Activated CD8-positive, alpha-beta memory T cell treated with anti-CD3 and anti-CD28 coated beads, Interleukin-2, amount 50 U/mL, for 1 hour (primary cell): ENCODE measurements around the gene GNG11.
"Not testable (repeated sequence)": the region's sequence is repeated elsewhere in the genome, so short reads cannot be mapped to it uniquely, and the experiment has no call there.

ENCODE experiments used
- DNase-seq: peaks from one replicate; pipeline ENCODE4 v3.0.0-alpha.2; 2020; ENCODE audit errors: extremely low read depth

GNG11 gene

DNA sequence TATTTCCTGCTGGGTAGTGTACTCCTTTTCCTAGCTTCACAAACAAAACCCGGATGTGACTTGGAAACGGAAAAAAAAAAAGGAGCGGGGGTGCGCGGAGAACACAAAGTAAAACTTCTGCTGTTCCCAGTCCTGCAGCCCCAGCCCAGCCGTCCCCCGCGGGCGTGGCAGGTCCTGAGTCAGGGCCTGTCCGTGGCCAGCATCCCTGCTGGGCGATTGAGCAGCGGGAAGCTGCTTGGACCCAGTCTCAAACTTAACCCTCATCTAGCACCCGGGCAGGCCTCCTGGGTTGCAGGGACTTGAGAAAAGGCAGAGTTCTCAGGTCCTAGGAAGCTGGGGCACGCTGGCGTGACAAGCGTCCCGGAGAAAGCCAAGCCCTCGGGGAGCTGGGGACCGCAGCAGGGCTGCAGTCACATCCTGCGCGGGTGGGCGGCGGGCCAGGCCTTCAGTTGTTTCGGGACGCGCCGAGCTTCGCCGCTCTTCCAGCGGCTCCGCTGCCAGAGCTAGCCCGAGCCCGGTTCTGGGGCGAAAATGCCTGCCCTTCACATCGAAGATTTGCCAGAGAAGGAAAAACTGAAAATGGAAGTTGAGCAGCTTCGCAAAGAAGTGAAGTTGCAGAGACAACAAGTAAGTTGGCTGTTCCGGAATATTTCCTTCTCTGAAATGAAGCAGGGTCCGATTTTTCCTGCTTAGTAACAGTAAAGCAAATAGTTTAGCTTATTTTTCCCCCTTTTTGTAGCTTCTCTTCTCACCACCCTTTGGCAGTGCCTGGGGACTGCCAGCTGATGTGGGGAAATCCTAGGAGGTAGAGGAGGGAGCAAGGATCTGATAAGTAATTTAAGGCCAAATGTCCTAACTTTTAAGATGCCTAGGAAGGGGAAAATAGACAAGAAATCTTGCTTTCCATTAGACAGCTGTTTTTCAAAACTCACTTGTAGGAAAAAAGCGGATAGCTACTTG lies at the start of gene GNG11:
Gene GNG11, plus strand, starts transcription at position 129 of the 960 bp plus-strand sequence. Its CDS starts 403 bp downstream, at position 532.
- no peak for DNase-seq

DNA sequence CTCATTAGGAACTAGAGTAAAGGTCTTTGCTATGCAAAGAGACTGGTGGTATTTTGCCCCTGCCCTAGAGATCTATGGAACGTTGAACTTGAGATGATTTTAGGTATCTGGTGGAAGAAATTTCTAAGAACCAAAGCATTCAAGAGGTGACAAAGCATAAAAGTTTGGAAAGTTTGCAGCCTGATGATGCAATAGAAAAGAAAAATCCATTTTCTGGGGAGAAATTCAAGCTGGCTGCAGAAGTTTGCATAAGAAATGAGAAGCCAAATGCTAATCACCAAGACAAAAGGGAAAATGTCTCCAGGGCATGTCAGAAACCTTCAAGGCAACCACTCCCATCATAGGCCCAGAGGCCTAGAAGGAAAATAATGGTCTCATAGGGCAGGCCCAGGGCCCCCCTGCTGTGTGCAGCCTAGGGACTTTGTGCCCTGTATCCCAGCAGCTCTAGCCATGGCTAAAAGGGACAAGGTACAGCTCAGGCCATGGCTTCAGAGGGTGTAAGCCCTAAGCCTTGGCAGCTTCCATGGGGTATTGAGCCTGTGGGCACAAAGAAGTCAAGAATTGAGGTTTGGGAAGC lies 47.4 kb upstream of the GNG11 start:
- DNase-seq, result no peak

DNA sequence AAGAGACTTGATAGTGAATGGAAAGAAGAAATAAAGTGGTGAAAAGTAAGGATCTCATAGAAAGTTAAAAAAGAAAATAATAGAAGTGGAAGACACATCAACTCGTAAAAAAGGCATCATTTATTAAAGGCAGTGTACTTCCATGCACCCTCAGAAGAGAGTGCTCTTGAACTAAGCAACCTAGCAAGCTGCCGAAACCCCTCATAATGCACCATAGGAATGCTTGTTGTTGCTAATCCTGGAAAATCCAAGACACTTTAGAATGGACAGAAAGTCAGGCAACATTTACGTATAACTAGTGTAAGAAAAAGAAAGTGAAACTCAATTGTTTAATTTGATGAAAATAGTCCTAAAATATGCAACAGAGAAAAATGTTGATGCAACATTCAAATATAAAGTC lies 43.8 kb upstream of the GNG11 start:
- no peak for DNase-seq

DNA sequence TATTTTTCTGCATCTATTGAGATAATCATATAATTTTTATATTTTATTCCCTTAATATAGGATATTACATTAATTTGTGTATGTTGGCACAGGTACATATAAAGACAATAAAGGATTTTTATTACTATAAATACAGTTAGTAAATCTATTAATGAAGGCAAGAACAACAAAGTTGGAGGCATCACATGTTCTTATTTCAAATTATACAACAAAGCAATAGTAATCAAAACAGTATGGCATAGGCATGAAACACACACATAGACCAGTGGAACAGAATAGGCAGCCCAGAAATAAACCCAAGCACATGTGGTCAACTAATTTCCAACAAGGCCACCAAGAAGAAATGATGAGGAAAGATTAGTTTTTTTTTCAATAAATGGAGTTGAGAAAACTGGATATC lies 42.2 kb upstream of the GNG11 start:
- DNase-seq, result no peak

DNA sequence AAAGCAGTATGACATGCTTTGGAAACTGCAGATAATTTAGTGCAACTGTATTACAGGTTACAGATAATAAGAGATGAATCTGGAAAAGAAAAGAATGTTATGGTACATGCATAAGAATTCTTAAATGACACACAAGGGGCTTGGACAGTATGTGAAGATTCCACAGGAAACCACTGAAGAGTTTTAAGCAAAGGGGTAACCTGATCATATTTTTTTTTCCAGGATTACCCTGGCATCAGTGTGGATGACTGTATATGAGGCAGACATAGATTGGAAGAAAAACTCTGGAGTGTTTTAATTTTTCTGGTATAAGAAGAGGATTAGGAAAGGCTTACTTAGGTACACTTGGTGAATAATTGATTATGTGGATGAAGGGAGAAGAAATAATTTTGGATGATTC lies 39.1 kb upstream of the GNG11 start:
- DNase-seq, result no peak

DNA sequence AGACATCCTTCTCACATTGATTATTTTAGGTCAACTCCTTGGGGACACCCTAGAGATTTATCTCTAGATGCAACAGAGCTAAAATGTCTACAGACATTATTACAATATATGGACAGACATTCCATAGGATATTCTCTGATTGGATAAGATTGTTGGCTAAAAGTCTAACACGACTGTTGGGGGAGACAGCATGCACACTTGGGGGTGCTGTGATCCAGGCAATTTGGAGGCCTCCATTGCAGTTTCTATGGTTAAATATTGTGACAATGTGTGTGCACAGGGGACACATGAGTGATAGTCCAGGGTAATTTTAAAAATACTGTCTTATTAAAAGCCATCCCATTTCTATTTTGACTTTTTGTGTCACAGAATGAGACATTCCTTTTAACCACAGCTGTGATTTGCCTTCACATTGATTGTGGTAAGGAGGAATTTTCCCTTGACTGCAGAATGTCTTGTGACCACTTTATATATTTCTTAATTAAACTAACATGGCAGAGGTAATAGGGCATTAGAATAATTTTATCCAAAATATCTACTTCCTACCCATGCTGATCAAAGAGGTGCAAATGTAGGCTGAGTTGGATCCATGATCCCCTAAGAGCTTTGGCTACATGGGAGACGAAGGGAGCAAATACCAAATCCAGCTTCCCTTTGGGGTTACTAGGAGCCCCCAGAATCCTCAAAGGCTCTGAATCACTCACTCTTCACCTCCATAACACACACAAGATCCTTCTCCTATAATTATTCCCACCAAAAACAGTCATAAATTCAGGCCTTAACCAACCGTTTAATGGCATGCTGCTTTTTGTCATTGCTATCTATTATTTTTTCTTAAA lies 38.2 kb upstream of the GNG11 start:
- no peak for DNase-seq

DNA sequence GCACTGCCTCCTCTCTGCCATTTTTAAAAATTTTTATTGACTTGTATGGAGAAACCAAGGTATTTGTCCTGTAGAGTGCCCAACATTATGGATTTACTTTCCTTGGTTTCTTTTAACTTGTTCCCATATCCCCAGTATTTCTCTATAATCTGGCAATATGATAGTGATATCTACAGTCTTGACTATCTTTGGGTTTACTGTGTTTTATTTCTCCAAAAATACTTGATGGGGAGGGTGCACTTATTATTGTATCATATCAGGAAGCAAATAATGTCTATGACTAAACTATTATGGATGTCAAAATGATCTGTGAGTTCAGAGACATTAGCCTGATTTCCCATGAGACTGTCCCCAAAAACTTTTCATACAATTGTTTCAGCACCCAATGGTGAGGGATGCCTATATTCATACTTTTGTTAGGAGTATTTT lies 37.6 kb upstream of the GNG11 start:
- no peak for DNase-seq

DNA sequence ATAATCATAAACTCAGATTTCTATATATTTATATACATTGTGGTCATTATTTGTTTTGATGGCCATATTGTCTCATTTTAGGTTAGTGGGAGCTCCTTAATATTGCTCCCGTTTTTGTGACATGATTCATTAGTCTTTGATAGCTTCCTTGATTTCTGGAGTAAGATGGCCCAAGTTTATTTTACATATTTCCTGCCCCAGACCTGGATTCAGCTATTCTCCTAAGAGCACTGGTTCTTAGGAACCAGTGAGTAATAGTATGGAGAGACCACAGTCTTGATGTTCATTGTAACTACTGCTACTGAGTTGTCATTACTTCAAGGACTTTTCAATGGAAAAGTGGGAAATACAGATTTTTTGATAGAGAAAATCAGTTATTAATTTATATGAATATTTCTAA lies 37.0 kb upstream of the GNG11 start:
- no peak for DNase-seq

DNA sequence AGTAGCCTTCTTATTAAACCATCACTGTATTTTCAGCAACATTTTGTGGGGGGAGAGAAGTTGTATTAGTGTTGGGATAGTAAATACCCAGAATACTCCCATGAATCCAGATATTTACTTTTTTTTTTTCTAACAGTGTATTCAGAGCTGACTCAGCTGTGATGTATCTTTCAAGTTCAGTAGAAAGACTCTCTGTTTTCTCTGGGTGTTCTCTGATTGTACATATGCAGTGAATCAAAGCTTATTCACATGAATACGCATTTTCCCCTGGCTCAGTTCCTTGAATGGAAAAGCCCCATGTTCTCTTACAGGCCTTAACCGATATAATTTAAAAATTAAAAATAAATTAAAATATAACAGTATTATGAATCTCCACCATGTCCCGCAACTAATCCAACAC lies 32.3 kb upstream of the GNG11 start:
- no peak for DNase-seq

DNA sequence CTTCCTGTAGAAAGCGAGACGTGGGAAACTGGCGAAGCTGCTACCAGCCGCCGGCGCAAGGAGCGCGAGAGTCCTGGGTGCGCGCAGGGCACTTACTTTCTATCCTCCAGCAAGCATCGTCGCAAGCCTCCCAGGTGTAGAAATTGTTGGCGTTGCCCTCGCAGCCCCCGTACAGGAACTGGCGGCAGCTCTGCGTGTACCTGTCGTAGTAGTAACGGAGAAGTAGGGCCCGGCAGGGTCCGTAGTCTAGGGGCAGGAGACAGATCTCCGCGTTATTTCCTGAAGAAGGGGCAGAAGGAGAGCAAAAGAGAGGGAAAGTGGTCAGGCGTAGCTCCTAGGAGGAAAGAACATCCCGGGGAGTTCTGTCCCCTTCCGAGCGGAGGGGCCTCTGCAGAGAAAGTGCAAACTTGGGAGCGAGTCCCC lies 31.5 kb upstream of the GNG11 start:
- DNase-seq, result no peak

DNA sequence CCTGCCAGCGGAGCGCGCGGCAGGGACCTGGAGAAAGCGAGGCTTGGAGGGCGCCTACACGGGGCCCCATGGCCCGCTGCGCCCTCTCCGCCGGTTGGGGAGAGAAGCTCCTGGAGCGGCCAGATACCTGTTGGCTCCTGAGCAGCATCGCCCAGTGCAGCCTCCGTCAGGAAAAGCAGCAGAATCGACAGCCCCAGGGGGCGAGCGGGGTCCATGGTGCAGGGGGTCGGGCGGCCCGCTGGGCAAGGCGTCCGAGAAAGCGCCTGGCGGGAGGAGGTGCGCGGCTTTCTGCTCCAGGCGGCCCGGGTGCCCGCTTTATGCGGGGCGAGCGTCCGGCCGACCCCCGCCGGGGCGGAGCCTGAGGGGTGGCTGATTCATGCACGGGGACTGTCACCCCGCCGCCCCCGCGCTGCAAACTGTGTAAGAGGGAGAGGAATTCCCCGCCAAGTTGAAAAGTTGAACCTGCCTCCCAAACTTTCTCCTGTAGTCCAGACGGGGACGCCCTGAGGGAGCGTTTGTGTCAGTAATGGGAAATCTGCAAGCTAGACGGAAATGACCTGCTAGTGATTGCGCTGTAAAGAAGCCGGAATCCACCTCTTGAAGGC lies 31.0 kb upstream of the GNG11 start, which contains the start of gene TFPI2:
Gene TFPI2, minus strand, starts transcription at position 290 of the 605 bp plus-strand sequence. Its CDS starts 75 bp downstream, at position 215.
- no peak for DNase-seq

DNA sequence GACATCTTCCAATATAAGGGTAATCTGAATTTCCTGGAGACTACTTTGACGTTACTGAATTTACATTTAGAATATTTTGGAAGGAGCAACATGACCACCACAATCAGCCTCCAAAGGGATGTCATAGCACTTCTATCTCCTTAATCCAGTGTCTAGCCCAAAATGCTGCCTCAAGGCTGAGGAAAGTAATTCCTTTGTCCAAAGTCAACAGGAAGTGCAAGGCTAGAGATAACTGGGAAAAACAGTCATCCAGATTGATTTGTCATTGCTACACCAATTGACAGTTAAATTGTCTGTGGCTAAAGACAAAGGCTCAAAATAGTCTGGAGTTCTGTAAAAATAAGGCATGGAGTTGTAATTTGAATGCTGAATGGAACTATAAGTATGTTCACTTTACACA lies 27.1 kb upstream of the GNG11 start:
- no peak for DNase-seq

DNA sequence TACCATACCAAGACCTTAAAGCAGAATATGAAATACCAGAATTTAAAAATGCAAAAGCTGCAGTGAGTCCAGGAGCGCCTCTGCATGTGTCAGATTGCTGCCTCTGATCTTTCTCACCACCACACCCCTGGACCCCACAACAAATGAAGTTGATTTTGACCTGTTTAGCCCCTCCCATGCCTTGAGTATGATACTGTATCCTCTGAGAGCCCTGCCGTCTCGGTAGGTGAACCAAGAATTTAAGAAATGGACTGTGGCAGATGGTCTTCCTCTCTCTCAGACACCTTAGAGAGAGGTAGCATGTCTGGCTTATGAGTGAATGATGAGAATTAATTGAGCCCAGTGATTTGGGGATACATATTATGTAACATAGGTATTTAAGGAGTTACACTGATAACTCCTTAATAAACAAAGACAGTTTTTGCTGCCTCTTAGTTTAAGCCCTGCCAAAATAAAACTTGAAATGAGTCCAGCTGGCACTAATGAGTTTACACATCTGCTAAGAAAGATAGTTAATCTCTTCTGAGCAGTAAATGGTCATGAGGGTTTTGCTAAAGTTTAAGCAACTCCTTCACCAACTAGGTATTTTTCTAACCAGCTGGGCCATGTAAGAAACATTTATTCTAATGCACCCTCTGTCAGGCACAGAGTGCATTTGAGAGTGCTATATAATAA lies 26.4 kb upstream of the GNG11 start:
- DNase-seq, result no peak

DNA sequence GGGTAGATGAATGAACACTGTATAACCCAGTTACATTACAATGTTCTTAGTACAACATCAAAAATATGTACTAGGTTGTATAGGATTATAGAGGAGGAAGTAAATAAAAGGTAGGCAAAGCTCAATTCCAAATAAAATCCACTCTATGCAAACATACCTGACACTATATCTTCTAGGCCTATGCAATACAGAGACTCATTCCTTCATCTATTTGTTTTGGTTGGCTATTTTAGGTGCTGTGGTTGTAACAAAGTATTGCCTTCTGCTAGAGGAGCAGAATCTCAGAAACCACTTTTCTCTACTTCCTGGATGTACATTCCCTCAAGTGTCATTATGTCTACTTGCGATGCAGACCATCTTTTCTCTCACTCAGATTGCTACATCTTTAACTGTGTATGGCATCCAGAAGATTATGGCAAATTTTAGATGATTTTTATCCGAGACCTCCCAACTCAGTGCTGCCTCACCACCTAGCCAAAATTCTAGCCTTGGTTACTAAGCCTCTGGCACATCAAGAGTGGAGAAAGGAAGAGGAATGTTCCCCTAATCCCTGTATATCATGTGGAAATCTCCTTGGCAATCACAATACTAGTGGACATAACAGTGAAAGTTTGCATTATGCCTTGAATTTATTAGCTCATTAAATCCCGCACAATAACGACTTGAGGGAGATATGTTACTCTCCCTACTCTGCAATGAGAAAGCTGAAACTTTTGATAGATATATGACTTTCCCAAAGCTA lies 25.5 kb upstream of the GNG11 start:
- no peak for DNase-seq

DNA sequence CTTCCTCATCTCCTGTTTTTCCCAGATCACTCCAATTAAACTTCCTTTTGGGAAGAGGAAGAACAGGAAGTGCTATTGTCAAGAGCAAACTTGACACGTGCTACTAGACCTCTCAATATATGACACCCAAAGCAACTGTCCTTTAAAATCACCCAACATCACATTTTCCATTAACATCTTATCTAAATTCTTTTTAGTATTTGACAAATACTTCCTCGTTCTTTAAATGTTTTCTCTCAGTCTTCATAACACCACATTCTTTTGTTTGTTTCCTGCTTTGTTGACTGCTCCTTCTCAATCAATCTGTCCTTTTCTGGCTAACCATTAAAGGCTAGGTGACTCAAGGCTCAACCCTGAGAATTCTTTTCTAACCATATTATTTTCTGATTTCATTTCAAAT lies 23.9 kb upstream of the GNG11 start:
- no peak for DNase-seq

DNA sequence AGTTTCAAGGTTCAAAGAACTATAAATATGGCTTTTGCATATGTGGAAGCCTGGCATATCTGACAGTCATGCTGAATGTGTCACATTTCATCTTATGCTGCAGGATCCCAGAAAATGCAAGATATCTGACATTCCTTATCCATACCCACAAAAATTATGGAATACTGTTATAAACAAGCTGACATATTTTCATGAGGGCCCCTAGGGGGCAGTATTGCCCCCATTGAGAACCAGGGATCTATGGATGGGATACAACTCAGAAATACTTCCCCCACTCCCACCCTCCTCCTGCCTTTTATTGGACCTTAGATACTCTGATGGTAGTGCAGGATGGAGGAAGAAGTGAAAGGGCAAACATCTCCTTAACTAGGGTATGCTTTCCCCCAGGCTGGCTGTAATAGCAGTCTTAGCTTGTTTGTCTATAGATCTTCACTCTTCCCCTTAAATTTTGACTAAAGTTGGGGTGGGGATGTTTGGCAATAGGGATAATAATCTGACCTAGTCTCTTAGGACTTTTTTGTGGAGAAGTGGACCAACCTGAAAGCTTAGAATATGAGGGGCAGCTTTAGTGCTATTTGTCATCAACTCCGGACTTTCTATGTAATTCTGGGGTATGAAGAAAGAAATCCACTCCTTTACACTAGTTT lies 18.6 kb upstream of the GNG11 start:
- no peak for DNase-seq

DNA sequence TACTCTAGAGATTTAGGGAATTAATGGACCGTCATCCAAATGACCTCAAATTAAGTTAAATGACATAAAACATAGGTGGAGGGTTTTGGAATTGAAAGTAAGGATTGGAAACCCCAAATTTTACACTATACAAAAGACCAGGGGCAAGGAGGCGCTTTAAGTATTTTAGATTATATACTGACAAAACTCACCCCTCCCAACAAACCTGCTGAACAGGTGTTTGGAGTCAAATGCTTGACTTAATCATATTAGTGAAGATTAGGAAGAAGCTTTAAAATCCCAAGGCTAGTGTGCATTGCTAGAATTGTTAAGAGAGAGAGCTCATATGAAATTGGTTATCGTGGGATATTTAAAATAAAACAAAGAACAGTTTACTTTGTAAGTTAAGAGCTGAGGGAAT lies 15.3 kb upstream of the GNG11 start, which contains the start of gene GNGT1:
Gene GNGT1, plus strand, starts transcription at position 301 of the 400 bp plus-strand sequence. CDS start 180 bp downstream, outside the sequence.
- no peak for DNase-seq

DNA sequence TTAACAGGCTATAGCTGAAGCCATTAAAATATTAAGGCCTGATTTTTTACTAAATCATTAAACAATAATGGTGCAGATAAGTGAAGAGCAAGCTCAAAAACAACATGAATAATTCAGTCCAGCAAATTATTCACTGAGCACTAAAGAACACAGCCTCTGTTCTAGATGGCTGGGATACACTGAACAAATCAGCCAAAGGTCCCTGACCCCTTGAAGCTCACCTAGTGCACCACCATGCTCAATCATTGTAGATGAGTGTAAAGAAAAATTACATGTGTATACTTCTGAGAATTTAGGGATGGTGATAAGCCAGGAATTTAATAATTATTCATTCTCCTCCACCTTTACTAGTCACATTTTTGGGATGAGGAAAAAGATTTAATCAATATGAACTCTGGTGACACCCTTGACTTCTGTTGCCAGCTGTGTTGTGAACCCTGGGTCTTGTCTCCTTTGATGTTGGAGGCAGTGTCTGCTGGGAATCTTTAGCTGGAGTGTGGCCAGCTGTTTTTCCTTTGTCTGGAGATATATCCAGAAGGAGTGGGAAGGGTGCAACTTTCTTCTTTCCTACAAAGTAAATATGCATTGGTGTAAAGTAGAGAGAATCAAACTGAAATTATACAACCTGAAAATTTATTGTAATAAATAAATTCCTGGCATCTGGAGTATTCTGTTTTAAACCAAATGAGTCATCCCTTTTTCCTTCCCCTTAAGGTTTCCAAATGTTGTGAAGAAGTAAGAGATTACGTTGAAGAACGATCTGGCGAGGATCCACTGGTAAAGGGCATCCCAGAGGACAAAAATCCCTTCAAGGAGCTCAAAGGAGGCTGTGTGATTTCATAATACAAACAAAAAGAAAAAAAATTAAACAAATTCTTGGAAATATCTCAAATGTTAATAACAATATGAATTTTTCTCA lies 11.2 kb upstream of the GNG11 start:
- DNase-seq, result no peak

DNA sequence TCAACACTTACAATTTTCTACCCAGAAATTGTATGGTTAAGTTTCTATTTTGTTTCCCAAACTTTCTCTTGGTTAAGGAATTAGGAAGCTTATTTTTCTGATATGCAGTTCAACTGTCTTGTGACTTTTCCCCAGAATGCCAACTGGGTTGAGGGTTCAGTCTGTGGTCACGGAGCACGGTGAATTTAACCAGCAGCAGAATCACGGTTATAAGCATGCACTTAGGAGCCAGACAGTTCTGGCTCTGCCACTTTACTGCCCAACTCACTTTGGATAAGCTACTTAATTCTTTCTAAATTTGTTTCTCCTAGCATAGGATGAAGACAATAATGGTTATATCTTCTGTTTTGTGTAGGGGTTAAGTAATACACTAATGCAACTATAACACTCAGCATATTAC lies 10.3 kb upstream of the GNG11 start:
- not testable (repeated sequence) for DNase-seq
